Glomerular endothelial cell (primary cell): ENCODE measurements around the gene MS4A2. TPM values are rescaled to one million over a fixed set of nuclear protein-coding genes. Genes with fewer than 3 reads are reported as not detected.

Experiments used
- total RNA-seq: library from RNA; depleted of rRNA; stranded (reverse); fragments of >200 nt; gene quantifications from 2 replicates; pipeline ENCODE4 v1.2.3, GENCODE V29; 2015

The MS4A2 gene
- total RNA-seq, 1 donor from 2014 or later, result not detected

Other genes with a start within 250 kb of the MS4A2 start
- gene CBLIF, start 243.2 kb upstream of the MS4A2 start, total RNA-seq, result not detected in 2 replicates
- not detected in 2 replicates for gene TCN1, start 222.2 kb upstream of the MS4A2 start, total RNA-seq
- not detected in 2 replicates for gene OOSP3, start 209.9 kb upstream of the MS4A2 start, total RNA-seq
- not detected in 2 replicates for gene OOSP1, start 150.2 kb upstream of the MS4A2 start, total RNA-seq
- not detected in 2 replicates for gene OOSP4A, start 124.6 kb upstream of the MS4A2 start, total RNA-seq
- not detected in 2 replicates for gene OOSP4B, start 71.5 kb upstream of the MS4A2 start, total RNA-seq
- gene OOSP2, start 48.3 kb upstream of the MS4A2 start, total RNA-seq, result not detected in 2 replicates
- gene MS4A3, start 32.0 kb upstream of the MS4A2 start, total RNA-seq, result not detected in 2 replicates
- gene MS4A6A, start 94.4 kb downstream of the MS4A2 start, total RNA-seq, result 2.9 and 7.5 TPM in 2 replicates
- gene MS4A4E, start 154.5 kb downstream of the MS4A2 start, total RNA-seq, result not detected in 2 replicates
- gene MS4A4A, start 192.0 kb downstream of the MS4A2 start, total RNA-seq, result not detected in 2 replicates
- gene MS4A6E, start 238.6 kb downstream of the MS4A2 start, total RNA-seq, result not detected in 2 replicates